ENCODE data around the gene CCT7.

CCT7 gene

DNA sequence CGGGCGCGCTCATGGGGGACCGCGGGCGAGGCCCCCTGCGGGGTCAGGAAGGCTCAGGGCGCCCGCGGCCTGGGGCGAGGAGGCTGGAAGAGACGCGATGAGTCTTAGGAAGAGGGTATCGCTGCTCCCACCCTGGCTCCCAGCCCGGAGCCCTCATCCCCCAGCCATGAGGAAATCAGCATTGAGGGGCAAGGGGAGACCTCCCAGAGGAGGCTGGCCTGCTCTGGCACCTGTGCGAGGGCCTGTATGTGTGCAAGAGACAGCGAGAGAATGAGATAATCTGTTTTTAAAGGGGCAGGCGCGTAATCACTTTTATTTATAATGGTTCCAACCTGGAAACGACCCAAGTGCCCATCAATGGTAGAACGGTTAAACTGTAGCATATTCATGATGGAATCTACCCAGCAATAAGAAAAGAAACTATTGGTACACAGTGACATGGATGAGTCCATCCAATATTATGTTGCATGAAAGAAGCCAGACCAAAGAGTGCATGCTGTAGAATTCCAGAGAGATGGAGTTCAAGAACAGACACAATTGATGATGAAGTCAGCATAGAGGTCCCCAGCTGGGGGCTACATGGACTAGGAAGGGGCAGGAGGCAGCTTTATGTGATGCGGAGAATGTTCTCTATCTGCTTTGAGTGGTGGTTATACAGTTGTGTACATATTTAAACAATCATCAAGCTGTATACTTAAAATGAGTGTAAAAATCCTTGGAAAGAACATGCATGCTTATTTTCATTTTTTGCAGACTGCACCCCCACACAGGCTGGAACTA lies 35.8 kb downstream of the CCT7 start:
- no peak for DNase-seq

DNA sequence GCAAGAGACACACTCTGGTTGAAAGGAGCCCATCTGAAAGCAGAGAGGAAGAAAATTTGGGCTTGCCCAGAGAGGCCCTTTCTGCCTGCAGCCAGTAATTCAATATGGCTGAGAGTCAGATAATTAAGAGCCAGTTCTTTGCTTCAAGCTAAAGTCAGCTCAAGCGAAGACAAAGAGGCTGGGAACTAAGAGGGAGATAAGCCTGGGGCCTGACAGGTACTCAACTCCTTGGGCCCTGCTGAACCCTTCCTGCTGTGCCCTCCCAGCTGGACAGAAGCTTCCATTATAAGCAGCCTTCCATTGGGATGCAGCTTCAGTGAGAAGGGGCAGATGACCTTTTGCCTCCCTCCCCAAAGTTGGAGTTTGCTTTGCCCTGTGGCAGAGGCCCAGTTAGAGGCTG lies 38.2 kb downstream of the CCT7 start:
- no peak for DNase-seq

DNA sequence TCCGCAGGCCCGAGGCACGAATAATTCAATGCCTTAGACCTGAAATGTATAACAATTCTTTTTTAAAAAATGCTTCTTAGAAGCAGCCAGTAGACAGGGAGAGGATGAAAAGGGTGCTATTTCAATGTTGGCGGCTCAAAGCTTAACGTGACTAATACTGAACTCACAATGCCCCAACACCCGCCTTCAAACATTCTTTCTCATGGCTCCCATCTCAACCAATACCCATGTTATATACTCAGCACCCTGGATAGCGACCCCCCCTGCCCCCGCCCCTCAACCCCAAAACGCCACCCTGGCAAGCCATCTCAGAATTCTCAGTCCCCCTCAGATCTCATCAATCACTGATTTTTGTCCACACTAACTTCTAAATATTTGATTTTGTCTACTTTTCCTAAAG lies 45.7 kb downstream of the CCT7 start:
- DNase-seq, result no peak

DNA sequence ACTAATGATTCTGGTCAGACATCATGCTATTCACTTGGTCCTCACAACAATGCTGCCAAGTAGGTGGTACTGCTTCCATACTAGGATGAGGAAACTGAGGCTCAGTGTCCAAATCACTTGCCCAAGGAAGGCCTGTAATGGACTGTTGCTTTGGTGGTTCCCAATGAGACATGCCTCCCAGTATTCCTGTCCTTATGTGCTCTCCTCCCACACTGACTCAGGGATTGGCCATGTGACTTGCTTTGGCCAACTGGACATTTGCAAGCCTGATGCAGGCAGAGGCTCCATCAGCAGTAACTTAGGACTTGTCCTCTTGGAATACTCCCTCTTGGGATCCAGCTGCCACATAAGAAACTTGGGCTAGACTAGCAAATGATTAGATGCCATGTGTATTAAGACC lies 47.1 kb downstream of the CCT7 start:
- DNase-seq, result no peak

DNA sequence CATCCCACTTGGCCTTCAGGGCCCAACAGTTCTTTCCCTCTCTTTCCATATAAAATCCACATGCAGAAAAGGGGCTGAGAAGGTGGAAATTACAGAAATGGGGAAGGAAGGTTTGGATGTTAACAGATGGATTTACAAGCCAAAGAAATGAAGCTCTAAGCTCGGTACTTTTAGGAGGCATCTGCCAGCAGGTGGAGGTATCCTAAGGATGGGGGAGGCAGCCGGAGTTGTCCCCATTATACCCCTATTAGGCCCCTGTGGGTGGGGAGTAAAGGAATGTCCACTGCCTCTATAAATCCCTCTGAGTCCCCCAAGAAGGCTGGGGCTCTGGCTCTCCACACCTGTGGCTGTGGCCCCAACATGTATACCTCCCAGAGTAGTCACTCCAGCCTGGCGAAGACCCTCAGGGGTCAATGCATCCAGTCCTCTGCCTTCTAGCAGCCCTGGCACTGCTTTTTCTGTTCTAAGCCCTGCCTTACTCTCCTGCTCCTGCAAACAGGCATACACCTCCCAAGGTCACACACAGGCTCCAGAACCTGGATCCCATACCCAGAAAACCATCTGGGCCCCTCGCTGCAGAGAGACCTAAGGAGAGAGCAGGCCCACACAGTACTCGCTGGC lies 48.9 kb downstream of the CCT7 start:
- DNase-seq, result no peak

DNA sequence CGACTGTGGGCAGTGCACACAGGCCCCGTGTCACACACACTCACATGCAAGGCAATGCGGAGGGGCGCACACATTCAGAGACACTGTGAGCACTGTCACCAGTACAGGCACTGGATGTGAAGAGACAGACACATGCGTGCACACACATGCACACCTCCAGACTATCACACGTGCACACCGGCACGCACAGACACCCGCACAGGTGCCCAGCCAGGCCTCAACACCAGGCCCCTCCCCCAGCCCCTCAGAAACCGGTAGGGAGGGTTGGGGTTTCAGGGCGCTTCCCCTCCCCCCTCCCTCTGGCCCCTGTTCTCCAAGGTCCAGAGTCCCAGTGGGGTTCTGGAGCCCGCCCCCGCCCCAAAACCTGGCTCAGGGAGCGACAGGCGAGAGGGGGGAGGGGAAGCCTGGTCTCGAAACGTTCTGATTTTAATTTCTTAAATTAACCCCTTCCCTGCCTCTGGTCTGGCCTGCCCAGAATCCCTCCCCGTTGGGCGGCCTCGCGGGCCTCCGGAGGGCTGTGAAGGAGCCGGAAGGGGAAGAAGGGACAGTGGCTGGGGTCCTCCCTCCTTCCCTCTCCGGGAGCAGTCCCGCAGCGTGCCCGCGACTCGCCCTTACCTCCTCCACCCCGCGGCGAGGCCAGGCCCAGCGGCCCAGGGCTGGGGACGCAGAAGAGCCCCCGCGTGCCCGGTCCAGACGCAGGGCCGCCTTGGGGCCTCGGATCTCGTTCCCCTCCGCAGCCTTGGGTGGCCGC lies 49.6 kb downstream of the CCT7 start:
- no peak for DNase-seq

DNA sequence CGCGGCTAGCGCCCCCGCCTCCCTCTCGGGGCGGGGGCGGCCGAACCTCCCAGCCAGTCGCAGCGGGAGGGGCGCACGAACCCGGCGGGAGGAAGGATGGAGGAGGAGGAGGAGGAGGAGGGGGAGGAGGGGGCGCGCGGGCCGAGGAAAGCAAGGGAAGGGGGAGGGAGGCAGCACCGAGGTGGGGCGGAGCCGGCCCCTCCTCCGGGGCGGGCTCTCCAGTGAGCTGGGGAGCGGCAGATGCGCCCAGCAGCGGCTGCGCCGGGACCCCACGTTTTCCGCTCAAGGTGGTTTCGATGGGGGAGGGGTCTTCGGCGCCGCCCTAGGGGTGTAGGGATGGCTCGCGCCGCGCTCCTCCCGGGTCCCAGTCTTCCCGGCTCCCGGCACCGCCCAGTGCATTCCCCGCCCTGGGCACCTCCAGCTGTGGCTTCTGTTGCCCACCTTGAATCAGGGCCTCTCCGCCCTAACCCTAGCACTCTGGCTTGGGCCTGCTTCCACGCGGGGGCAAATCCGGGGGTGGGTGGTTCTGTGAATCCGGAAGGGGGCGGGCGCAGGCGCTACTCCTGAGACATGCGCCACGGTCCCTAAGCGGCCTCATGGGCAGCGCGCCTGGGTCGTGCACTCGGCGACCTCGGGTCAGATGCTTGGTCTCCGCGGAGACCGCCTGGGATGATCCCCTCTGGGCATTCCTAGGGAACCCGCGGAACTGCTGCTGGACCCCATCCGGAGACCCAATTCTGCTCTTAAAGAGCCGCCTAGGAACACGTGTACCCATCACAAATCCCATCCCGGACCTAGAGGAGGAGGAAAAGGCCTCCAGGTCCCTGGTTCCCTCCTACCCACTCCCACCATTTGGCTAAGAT lies 50.4 kb downstream of the CCT7 start, which contains the start of gene FBXO41:
TSS of gene FBXO41 (minus strand) at position 183 of the 863 bp plus-strand sequence. CDS start 14,848 bp downstream, outside the sequence.
- peak; percentile 73 for DNase-seq

DNA sequence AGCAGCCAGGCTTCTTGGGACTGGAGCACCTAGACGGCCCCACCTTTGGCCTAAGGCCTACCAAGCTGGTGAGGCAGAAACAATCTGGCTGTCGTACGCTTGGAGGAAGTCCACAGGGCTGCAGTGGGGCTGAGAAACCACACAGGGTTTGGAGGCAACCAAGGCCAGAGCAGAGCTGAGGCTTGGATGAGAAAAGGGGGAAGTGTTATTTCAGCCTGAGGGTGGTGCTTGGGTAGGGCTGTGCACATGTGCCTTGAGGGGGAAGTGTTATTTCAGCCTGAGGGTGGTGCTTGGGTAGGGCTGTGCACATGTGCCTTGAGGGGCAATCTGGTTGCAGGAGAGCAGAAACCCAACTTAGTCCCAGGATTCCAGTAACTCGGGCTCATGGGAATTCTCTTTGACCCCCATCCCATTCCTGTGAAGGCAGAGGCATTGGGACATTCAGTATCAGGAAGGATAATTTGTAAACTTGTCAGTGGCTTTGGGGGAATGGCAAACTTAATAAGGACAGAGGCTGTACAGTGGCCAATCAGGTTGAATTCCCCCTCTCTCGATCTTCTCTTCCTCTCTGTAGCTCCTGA lies 51.1 kb downstream of the CCT7 start:
- peak; percentile 77 for DNase-seq

DNA sequence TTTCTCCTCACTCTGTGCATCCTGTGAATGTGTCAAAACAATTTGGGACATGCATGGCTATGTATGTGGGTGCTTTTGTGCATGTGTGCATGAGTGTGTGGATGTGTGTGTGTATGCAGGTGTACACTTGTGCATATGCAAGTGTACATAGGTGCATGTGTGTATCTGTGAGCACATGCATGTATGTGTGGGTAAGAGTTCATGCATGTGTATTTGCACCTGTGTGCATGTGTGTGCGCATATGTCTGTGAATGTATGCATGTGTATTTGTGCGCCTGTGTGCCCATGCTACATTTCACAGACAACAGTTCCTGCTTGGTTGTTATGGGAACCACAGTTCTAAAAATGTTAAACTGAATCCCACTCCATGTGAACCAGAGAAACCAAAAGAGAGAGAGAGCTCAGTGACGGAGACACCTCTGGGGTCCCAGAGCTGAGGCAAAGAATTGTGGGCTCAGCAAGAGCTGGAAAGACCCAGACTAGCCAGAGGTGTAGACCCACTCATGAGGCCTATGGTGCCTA lies 52.1 kb downstream of the CCT7 start:
- DNase-seq, result no peak

DNA sequence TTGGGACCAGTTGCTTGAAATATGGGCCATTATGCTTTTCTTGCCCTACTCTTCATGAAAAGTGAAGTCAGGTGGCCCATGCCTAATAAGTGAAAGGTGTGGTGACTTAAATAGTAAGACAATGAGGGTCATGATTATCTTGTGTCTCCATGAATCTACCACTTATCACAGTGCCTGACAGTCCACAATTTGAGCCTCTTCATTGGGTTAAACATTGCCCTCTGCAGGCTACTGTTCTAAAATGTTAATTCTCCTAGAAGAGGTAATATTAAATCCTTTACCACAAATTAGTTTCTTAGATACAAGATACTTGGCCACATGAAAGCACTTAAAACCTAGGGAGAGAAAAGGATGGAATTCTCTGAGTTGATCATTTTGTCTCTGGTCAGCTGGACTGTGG lies 55.2 kb downstream of the CCT7 start:
- DNase-seq, result no peak

DNA sequence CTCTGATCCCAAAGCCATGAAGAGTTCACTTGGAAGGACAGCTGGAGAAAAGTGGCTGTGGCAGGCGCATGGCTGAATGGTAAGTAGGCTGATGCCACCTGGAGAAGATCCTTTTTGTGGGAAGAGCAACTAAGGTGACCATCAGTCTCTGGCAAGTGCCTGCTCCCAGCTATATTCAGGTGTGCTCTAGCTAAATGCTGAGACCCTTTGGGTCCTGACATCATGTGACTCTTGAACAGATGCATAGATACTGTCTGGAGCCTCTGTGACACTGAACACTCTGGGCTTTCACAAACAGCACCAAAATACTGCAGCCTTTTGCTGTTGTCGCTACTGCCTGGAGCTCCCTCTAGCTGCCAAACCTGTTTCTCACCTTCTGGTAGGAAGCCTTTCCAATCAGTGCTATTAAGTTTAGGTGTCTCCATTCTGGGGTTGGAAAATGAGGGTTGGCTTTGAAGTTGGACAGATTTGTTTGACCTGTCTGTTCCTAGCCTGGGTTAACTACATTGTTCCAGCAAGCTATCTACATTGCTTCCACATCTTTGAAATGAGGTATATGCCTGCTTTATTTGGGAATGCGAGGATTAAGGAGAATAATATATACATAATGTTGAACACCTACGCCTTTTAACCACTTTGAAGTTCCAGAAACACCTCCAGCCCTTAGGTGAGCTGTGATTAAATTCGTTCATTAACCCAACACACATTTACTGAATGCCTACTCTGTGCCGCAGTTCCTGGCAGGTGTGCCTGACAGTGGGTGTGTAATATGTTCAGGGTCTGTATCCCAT lies 56.1 kb downstream of the CCT7 start:
- DNase-seq, result peak; percentile 30

DNA sequence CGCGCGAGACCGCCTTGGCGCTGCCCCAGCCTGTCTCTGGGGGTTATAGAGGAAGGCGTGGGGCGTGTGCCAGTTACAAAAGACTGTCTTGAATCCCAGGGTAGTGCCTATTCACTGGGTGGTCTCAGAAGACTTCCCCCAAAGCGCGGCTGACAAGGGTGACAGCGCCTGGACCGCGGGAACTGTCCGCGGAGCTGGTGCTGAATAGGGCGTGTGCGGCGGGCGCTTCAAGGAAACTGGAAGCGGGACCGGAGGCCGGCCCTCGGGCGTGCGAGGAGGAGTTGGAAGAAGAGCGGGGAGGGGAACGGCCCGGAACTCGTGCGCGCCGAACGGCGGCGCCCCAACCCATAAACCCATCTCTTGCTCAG lies 57.0 kb downstream of the CCT7 start:
- peak; percentile 38 for DNase-seq

DNA sequence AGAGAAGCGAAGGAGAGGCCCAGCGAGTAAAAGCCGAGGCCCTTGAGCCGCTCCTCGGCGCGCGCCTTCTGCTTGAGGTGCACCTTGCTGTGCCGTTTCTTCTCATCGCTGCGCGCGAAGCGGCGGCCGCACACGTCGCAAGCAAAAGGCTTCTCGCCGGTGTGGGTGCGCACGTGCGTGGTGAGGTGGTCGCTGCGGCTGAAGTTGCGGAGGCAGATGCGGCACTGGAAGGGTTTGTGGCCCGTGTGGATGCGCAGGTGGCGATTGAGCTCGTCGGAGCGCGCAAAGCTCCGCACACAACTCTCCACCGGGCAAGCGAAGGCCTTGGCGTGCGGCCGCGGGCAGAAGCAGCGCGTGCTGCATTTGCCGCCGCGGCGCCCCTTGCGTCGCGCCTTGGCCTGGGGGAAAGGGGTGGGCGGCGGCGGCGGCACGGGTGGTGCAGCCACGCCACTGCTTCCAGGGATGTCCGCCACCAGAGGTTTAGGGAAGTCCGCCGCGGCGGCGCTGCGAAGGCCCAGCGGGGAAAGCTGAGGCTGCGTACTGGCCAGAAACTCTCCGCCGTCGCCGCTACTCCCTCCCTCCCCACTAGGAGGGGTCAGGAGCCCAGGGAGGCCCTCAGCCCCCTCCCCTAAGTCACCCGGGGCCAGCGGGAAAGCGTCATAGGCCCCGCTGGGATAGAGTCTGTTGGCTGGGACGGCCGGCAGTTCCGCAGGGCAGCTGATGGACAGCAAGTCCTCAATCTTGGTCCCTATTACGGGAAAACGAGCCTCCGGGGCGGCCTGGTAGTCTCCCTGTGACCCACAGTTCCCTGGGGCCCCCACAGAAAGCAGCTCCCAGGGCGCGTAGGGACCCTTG lies 57.6 kb downstream of the CCT7 start:
- no peak for DNase-seq

DNA sequence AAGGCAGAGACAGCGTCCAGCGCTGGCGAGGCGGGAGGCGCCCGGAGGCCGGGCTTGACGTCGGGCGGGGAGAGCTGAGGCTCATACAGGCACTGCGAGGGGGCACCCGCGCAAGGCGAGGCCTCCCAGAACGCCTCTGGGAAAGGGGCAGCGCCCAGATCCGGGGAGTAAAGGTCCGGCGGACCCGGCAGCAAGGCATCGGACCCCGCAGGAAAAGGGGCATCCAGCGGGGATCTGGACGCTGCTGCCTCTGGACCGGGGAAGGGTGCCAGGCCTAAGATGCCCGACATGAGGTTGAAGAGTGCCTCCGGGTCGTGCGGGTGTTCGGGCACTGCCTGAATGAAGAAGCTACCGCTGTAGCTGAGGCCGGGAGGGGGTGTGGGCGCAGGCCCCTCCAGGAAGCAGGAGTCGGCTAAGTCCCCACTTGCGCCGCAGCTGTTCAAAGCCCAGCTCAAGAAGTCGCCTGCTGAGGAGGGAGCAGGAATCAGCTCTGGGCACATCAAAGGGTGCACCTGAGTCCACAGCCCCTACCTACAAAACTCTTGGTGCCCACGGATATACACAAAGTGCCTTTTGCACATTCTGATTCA lies 58.3 kb downstream of the CCT7 start:
- DNase-seq, result no peak

DNA sequence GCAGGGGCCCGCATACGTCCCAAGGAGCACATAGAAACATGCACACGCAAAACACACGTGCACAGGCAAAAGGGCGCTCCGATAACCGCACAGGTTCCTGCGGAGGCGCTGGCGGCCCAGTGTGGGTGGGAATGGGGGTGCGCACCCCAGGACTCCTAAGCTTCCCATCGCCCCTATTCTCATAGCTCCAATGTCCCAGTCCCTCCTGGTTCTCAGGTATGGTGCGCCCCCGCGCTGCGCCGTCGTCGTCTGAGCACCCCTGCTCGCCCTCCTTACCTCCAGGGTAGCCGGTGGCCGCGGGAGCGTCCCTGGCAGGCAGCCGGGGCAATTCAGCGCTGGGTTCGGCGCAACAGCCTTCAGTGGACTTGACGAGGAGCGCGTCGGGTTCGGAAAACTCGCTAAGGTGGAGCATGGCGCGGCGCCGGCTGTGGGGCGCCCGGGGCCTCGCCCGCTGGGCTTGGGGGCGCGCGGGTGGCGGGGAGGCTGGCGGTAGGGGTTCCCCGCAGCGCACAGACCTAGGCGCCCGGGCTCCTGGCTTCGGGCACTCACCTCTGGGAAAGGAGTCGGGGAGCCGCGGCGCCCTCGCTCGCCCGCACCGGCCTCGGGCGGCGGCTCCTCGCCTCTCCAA lies 58.9 kb downstream of the CCT7 start:
- DNase-seq, result no peak

DNA sequence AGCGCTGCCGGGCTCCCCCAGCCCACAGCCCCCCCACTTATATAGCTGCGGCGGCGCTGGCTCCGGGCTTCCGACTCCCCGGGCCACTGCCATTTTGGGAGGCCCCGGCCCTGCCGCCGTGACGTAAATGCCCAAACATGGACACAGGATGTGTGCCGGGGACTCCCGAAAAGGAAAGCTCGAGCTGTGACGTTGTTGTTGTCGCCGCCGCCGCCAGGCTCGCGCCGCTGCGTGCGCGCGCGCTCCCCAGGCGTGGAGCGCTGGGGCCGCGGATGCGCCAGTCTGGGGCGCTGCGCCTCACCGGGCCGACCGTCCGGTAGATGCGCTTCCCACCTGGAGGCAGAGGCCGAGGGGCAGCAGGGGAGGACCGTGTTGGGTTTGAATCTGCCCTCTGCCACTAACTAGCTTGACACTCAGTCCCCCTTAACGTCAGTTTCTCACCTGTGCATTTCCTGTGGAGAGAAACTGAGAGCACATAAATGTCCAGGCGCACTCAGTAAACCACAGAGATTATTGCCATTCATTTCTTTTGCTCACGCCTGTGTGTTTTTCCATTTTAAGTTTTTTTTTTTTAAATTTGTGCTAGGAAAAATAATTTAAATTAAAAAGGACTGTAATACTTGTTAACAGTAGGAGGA lies 59.5 kb downstream of the CCT7 start, which contains the start of gene EGR4:
TSS of gene EGR4 (minus strand) at position 15 of the 638 bp plus-strand sequence. CDS start 231 bp downstream, outside the sequence.
- no peak for DNase-seq

DNA sequence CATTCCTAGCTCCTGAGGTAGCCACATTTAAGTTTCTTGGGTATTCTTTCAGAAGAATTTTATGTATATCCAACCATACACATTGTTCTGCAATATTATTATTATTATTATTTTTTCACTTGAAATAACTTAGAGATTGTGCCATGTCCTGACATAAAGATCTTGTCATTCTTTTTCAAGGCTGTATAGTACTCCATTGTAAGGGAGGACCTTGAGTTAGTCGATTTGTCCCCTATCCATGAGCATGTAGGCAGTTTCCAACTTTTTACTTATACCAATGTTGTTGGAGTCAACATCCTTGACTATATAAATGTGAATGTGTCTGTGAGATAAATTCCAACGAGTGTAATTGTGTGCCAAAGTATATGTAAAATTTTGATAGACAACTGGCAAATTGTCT lies 60.1 kb downstream of the CCT7 start:
- DNase-seq, result no peak

DNA sequence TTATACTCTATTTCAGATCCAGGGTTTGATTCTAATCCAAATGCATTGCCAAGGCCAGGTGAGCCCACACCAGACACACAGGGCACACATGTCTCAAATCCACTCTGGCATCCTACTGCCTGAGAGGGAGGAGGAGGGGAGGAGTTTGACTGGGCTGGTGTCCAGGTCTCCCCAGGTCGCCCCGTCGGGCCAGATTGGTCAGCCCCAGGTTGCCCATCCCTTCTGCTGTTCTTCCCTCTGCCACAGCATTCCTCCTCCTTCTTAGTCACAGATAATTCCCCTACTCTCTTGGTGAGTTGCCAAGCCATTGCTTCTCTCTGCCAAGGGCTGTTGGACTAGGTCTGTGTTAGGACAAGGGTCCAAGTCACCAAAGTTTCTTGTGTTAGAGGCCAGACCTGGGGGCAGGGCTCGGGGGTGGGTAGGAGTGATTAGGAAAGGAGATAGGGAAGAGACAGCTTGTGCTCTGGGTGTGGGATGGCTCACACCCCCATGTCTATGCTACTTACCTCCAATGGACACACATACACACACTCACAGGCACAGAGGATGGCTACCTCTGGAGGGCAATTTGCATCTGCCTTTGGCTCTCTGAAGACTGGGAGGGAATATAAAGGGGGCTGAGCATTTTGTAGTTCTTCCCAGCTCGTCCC lies 61.8 kb downstream of the CCT7 start:
- no peak for DNase-seq

All from GDM1 (cell line).